T-helper 22 cell (primary cell): ENCODE results near the gene DDX24.

Source experiments
- DNase-seq: peaks from one replicate; pipeline ENCODE4 v3.0.0-alpha.2; 2020; ENCODE audit warnings: low read depth

DDX24 gene

DNA sequence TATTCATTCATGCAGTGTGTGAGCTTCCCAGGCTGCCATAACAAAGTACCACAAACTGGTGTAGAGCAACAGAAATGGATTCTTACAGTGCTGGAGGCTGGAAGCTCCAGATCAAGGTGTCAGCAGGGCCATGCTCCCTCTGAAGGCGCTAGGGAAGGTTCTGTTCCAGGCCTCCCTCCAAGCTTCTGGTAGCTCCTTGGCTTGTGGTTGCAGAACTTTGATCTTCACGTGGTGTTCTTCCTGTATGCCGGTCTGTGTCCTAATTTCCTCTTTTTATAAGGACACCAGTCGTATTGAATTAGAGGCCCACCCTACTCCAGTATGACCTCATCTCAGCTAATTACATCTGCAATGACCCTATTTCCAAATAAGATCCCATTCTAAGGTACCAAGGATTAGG lies 51.7 kb downstream of the DDX24 start:
- no peak for DNase-seq

DNA sequence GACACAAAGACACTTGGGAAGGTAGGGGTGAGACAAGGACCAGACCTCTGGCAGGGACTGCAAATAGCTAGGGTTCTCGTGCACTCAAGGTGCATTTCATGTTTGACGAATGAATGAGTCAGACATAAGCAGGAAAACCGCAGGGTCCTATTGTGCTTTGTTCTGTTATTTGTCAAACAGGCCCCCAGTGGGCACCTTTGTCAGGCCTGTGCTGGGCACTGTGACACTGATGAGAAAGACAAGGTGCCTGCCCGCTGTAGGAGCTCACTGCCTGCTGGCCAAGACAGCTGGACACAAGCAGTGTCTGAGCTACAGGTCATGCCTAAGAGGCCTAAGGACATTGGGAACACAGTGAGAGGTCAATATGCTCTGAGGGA lies 52.6 kb downstream of the DDX24 start:
- DNase-seq, result no peak

DNA sequence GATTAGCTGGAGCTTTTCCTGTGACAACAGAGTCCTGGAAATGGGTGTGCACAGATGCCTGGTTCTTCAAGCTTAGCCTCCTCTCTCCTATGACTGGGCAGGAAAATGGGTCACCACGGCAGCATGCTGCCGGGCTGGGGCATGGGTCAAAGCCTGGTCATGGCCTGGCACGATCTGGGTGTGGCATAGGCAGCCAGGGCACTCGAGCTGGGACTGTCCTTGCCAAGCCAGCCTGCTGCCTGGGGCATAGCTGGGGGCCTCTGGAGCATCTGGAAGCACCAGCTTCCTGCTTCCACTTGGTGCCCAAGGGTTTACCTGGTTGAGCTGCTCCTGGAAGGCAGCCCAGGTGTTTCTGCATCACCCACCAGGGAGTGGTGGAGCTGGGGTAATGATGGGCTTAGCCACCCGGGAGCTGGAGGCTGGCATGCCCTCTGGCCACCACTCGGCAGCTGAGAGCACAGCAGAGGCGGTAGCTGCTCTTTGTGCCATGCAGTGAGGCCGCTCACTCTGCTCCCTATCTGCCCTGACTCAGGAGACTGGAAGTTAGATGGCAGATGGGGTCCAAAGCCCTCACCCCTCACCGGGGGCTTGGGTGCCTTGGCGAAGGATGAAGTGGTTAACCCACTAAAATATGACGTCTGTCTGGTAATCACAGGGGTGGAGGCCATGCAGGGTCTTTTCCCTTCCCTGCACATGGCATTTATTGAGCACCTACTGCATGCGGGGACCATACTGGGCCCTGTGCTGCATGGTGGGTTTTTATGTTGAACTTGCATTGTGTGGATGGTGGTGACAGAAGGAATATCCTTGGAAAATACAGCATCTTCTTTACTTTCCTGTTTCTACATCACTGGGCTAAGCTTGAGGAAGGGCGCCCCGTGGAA lies 53.2 kb downstream of the DDX24 start:
- no peak for DNase-seq

DNA sequence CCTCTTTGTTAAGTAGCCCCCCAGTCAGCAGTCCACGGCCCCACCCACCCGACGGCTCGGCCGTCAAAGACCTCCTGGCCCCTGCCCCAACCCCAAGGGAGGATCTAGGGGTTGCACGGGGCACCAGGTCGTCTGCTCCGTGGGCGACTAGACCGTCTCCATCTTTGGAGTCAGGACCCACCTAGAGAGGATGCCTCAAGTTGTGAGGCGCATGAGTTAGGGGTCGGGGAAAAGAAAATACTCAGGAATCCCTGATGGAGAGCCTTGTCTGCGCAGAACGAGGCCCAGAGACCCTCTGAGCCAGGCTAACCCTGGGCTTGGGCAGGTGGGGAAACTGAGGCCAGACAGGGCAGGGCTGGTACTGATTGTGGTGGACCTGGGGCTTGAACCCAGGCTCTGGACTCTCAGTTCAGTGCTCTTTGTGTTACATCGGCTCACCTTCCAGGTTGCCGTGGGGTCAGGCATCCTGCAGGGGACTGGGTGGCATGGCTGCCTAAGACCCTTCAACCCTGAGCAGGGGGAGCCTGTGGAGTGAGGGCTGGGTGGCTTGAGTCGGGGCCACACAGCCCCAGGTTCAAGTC lies 54.0 kb downstream of the DDX24 start:
- no peak for DNase-seq

DNA sequence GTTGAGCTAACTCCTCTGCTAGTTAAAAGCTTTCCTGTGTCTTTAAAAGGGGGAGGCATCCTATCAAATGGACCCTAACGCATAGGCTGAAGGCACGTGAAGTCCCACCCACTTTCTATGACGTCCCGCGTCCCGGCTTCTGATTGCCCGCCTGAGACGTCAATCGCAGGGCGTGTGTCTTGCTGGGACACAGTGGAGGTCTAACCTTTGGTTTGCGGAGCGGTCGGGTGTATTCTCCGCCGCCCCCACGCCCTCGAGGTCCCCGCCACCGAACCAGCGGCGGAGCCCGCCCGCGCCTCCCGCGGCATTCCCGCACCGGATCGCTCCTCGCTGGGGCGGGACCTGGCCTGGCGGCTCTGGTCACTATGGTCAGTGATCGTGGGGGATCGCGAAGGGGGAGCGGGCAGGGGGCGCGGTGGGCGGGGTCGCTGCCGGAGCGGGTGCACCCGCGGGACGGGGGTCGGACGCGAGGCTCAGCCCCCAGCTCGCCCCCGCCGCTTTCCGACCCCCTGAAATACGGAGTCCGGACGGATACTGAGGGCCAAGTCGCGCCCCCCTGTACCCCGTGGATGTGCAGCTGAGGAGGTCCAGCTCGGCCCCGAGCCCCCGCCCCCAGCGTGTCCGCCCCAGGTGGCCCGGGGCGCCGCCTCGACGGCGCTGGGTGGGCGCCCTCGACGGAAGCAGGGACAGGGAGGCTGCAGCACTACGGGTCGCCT lies 54.7 kb downstream of the DDX24 start, which contains the start of gene OTUB2:
Gene OTUB2 (plus strand): TSS at position 168 of the 716 bp plus-strand sequence. CDS start 198 bp downstream, at position 366.
- peak; percentile 87 for DNase-seq

DNA sequence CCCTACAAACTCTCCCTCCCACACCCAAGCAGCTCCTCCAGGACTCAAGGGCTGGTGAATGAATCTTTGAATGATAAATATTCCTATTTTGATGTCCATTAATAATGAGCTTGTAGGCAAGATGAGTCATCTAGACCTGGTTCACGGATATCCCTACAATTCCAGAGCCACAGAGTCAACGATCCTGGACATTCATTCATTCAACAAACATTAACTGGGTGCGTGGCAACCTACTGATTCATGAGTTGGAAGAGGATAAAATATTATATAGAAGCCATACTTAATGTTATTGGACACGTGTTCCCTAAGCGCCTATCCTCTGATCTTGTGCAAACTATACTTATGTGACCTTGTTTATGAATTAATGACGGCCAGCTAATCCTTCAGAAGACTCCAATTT lies 55.3 kb downstream of the DDX24 start:
- DNase-seq, result no peak

DNA sequence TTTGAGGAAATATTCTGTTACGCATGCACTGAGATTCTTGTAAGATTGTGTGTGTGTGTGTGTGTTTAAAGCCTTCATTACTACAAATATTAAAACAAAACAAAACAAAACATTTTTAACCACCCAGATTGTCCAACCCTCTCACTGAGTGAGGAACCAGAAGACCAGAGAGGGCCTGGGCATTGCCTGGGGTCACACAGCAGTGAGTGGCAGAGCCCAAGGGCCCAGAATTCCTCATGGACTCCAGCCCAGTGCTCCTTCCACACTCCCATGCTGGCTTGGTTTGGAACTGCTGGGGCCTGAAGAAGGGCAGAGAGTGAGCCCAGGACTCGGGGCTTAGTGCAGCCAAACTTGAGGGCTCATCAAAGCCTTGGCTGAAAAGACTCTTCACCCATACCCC lies 56.5 kb downstream of the DDX24 start:
- DNase-seq, result no peak

DNA sequence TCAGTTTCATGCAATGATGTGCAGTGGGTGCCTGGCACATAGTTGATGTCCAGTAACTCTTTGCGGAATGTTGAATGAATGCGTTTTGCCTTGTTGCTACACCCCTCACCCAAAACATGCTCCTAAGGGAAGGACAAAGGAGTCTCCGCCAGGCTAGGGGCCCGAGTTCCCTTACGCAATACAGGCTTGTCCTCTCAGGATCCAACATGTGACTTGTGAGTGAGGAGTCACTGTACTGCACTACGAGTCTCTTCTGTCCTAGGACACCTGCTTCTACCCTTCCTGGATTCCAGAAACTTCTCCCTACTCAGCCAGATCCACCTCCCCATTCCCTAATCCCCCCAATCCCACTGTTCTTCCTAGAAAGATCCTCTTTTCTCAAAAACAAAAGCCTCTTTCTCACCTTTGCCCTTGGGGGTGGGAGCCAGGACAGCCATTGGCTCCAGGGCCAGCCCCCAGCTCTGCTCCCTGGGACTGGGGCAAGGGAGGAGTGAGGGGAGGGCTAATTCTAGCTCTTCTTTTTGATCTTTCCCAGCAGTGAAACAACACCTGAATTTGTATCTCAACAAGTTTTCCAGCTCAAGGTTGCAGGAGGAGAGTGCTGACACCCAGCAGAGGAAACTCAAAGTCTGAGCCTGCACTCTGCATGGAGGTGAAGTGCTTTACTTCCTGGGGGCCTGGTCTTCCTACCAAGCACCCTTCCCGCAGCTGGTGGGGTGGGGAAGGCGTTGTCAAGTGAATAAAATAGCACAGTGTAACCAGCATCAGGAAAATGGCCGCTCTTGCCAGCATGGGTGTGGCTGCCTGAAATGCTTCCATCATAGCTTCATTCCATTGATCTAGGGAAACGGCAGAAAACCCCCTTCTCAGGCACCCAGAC lies 58.2 kb downstream of the DDX24 start:
- no peak for DNase-seq

DNA sequence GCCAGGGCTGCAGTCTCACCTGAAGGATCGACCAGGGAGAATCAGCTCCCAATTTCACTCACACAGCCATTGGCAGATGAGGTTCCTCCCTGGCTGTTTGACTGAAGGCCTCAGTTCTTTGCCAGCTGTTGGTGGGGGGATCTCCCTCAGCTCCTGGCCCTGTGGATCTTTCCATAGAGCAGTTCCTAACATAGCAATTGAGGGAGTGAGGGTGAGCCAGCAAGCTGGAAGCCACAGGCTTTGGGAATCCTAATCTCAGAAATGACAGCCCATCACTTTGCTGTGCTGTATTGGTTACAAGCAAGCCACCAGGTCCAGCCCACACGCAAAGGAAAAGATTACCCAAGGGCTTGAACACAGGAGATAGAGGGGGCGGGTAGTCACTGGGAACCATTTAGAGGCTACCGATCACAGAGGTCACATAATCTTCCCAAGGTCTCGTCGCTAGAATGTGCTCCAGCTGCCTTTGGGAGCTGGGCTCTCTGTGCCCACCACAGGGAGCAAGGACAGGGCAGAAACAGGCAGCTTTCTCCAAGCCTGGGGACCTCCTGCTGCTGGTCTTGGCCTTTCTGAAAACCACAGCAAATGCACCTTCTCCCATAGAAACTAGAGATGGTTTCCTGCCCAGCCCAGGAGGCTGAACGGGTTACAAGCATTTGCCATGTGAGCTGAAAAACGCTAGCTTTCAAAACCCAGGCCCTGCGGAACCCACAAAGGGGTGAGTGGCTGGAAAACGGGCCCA lies 59.4 kb downstream of the DDX24 start:
- DNase-seq, result no peak

DNA sequence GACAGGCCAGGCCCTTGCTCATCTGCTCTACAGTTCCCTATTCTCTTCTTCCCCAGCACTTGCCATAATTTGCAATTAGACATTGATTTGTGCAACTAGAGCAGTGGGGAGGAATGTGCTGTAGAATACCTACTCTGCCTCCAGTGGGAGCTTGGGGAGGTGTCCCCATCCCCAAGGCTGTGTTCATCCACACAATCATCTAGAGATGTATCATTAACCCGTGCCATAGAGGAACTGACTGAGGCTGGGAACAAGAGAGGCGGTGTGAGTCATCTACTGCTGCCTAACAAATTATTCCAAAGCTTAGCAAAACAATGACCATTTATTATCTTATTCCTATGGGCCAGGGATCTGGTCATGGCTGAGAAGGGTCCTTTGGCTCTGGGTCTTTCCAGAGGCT lies 60.0 kb downstream of the DDX24 start:
- no peak for DNase-seq

DNA sequence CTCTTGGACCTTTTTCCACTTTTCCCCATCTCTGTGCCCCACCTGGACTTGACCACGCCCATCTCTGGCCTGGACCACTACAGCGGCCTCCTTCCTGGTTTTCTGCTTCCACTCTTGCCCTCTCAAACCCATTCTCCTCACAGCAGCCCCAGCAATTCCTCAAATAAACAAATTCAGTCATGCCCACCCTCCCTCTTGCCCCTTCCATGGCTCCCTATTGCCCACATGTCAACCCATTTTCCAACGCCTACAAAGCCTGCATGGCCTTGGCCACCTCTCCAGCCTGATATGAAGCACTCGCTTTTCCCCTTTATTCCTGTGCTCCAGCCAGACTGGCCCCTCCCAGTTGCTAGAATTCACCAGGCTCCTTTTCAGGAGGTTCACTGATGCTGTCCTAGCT lies 60.7 kb downstream of the DDX24 start:
- DNase-seq, result no peak

DNA sequence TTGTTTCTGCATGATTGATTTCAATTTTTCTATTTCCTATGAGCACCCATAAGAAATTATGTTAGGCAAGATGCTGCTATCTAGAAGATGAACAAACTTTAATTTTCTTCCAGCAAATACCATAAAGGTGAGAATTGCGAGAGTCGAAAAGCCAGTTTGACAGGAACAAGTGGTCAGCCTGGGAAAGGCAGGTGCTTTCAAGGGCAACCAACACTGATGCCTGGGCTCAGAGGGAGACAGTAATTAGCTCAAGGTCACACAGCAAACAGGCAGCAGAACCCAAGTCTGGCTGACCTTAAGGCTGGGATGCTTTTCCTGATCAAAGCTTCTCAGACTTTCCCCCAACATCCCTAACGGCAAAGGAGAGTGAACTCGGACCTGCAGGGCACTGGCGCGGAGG lies 61.7 kb downstream of the DDX24 start:
- no peak for DNase-seq

DNA sequence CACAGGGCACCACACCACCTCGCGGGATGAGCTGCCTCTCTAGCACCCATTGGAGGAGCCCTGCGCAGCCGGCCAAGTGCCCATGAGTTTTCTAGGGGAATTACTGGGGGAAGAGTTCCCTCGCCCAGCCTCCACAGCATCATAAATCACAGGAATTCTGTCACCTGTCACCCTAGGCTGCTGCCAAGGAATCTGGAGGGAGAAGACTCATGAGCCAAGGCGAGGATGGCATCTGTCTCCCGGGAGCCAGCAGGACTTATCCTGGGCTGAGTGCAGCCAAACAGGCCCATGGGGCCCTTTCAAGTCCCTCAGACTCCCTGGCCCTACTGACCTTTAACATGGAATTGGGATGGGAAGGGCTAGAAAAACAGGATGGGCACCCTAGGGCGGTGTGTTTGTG lies 62.7 kb downstream of the DDX24 start:
- DNase-seq, result no peak

DNA sequence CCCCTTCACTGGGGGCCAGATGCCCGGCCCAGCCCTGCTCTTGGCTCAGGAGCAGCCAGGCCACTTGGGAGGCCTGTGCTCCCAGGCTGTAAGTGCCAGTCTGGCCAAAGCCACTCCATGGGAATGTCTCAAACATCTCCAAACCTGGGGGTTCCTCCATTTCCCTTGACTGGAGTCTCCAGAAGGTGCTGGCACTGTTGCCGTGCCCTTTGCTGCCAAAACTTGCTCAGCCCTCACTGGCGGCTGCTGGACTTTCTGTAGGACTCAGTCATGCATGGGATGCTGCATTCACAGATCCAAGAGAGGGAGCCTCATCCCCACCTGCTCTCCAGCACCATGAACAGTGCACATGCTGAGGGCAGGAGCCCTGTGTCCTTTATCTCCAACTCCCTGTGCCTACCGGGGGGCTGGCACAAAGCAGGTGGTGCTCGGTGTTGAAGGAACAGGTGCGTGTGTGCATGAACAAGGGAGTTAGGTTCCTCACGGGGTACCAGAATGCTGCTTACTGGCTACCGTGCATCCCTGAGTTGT lies 64.5 kb downstream of the DDX24 start:
- DNase-seq, result no peak

DNA sequence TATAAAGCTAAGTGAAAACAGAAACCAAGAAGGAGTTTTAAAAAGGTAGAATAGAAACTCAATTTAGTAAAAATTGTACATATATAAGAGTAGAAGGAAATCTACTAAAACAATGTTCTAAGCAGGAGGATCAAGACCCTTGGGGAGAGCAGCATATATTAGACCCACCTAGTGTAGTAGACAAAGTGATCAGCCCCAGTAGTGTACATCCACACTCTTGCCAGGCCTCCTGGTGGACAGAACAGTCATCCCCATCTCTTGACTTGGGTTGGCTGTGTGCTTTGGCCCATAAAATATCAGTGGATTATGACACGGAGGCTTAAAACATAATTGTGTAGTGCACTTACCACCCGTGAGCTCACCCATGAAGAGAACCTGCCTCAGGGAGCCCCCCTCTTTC lies 65.8 kb downstream of the DDX24 start:
- no peak for DNase-seq

DNA sequence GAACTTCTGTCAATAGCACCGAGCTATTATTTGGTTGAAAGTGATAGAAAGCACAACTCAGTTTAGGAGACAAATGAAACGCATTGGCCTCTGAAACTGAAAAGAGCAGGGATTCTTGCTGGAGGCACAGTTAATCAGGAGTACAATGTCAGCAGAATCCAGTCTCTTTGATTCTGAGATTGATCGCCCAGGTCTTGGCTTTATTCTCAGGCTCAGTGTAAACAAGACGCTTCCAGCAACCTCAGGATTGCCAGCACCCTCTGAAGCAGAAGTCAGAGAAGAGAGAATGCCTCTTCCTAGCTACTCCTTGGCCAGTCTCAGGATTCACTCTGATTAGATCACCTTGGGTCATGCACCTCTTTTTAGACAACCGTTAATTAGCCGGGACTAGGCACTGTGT lies 66.6 kb downstream of the DDX24 start:
- DNase-seq, result no peak

DNA sequence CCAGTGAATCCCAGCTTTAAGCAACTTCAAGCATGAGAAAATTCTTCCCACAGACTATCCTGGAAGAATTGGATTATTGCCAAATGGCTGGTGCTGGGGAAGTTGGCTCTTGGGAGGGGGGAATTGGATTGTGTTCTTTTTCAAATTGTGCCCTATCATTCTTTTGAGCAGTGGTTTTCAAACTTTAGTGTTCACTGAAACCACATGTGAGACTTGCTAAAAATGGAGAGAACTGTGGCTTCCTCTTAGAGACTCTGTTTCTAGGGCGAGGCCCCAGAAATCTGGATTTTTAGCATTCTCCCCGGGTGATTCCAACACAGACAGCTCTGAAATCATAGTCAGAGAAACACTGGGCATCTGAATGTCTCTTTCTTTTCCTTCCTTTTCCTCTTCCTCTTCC lies 69.2 kb downstream of the DDX24 start:
- no peak for DNase-seq

DNA sequence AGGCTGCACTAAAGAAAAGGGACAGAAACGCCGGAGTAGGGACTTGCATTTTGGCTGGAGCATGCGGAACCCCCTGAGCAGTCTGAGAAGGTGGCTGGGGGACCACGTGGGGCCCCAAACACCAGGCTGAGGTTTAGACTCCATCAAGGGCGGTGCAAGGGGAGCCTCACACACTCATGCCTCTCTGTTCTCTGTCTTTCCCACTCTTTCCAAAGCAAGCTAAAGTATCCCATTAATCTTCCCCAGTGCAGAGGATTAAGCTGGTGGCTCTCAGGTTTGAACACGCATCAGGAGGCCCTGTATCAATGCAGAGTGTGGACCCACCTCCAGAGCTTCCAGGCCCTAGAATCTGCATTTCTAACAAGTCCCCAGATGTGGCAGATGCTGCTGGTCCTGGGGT lies 70.4 kb downstream of the DDX24 start:
- no peak for DNase-seq

DNA sequence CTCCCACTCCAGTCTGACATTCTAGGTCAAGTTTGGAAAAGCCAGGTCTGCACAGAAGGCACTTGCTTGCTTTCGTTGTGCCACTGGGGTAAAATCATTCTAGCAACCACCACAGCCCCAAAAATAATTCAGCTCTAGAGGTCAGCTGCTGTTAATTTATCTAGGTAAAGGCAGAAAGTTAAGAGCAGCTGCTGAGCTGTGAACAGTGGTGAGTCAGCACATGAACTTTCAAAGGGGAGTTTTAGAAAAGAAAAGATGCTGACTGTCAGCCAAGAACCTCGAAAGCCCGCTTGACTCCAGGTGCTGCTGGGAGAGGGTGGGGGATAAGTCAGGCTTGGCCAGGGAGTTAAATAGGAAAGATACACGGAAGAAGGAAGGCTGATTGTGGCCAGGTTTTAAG lies 71.2 kb downstream of the DDX24 start:
- no peak for DNase-seq

DNA sequence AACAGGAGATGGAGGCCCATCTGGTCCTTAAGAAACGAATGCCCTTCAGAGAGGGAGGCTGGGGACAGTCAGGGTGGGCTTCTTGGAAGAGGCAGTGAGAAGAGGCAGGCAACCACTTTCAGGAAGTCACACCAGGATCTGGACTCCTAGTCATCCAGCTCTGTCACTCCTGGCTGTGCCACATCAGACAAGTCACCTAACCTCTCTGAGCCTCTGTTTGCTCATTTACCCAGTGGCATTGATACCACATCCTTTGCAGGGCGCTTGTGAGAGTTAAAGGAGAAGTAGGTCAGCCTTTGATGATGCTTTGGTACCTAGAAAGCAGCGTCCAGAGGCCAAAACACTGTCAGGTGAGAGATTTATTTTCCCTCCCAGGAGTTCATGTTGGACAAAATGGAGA lies 72.8 kb downstream of the DDX24 start:
- no peak for DNase-seq
